Posterior vena cava (tissue), 2 donors: Measurements from ENCODE around the gene PKD1L1. TPM values are rescaled to one million over a fixed set of nuclear protein-coding genes. Genes with fewer than 3 reads are reported as not detected.

Experiments
- DNase-seq: peaks from one replicate; pipeline ENCODE4 v3.0.0-alpha.2; 2020; ENCODE audit warnings: low spot score
- intact Hi-C, 2 donors: fragments of 100-400 bp; cut with DNase I; formaldehyde crosslinking; loops; one replicate each; pipeline versions ENCODE4 v1.14.1 to v1.14.2; 2022 to 2023
- total RNA-seq, 2 donors: library from RNA; stranded (reverse); fragmentation: NEBNext Ultra II Directional; extraction: Animal tissue kit (Norgen Biotek cat#: 25700); gene quantifications; one replicate each; pipeline ENCODE4 v1.2.1, GENCODE V29; 2021
- donor health status: DM: yes; HTN: yes; CAD: no.
- donor health status: DM: yes; HTN: yes; CAD: no.

PKD1L1 gene
- total RNA-seq, 2 donors from 2014 or later: 0.88 to 0.90 TPM

DNA sequence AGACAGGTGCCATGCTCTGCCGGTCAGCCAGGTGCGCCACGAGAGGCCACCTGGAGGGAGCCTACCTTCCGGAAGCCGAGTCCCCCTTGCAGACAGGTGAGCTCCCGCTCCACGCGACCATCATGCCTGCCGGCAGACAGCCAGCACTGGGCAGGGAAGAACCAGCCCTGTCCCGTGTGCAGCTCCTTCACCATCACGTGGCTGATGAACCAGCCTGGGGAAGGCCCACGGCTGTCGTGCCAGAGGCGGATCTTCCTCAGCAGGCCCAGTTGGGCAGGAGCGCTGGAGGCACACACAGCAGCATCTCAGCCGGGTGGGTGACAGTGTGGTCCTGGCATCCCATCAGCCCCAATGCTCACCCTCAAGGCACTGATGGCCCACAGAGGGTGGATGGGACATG is 108.9 kb downstream of the PKD1L1 start:
- DNase-seq: no peak
- intact Hi-C loops: no loop called here

DNA sequence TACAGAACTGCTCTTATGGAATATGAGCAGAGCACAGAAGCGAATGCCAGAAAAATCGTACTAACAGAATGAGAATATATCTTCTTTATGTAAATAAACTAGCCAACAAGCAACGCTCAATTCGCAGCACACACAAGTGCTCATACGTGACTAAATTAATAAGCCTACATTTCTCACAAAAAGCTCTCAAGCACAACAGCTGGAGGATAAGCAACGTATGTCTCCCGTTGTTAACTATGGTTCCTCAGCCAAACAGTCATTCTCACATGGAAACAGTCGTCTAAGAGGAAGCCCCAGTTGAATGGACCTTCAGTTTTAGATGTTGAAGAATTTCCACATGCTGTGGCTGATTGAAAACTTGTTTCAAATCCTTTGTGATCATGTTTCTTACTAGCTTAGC is 110.4 kb downstream of the PKD1L1 start:
- no peak for DNase-seq
- intact Hi-C loops: no loop called here

DNA sequence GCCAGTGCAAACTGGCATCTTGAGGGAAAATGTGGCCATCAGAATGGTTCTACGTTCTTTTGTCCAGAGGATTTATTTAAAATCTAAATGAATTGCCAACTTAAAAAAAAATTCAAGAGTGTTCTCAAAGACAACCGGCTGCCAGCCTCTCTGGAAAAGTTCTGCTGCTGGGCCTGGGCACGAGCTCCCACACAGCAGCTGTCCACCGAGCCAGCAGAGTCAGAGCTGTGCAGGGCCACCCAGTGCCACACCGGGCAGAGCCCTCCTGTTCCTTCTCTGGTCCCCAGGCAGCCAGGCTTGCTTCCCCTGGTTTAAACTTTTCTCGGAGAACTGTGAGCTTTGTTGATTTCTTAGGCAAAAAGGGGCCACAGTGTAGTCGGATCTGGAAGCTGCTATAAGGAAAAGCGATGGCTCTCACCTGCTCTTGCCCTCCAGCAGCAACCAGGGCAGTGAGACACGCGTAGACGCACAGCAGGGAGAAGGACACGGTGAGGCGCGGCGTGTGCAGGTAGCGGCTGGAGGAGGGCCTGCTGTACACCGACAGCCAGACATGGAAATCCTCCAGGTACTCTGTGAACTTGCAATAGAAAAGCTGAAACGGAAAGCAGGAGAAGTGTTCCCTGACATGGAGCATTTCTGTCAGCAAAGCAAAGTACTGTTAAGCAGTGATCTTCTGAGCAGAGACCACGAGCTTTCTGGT is 111.6 kb downstream of the PKD1L1 start:
- intact Hi-C loops: no loop called here
- DNase-seq: no peak

DNA sequence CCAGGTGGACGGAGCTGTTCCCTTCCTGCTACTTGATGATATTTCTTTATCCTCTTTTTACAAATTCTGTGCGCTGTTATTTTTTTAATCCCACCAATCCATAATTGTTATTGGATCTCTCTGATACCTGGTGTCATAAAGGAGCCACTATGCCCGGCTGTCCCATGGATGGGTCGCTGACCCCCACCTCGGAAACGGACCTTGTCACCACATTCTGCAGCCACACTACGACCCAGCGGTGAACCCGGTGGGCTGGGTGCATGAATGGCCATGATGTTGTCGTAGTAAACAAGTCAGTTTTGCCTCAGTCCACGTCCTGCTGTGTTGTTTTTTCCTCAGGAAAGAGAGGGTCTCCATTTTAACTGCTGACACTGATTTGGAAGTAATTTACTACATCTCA is 112.2 kb downstream of the PKD1L1 start:
- DNase-seq: no peak
- intact Hi-C loops: no loop called here

DNA sequence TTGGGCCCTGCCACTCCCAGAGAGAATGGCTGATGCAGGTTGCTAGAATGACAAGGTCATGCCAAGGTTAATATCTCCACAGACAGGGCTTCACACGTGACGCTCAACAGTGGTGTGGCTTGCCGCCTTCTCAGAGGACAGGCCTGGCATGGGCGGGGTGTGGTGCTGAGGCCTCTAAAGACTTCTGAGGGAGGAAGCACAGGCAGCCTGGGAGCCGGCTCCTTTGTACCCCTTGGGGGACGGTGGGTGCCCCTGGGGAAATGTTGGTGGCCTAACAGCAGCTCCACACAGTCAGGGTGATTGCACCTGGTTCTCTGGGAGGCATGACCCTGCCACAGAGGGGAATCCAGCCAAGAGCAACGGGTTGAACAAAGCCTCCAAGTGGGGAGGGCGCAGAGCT is 115.1 kb downstream of the PKD1L1 start:
- DNase-seq: no peak
- intact Hi-C loops: no loop called here

DNA sequence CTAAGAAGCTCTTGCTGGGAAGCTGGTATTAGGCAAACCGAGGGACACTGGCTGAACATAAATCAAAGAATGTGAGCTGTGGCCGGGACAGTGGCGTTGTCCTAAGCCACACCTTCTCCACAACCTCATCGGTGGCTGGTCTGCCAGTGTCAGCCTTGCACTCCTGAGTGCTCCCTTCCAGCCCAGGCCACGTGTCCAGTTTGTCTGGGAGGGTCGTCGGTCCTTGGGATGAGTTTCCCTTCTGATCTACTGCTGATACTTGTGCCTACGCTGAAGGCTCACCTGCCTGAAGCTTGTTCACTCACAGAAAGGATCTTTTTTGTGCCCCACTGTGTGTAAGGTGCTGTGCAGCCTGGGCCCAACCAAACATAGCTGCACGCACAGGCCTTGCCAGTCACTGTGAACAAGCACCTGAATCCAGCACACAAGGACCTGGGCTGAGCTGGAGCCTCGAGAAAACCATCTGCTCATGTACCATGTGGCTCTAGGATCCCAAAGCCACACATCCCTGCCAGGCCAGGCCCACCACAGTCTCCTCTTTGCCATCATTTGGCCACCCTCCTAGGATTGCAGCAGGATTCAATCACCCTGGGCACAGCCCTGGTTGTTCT is 116.1 kb downstream of the PKD1L1 start:
- intact Hi-C loops: no loop called here
- DNase-seq: no peak

DNA sequence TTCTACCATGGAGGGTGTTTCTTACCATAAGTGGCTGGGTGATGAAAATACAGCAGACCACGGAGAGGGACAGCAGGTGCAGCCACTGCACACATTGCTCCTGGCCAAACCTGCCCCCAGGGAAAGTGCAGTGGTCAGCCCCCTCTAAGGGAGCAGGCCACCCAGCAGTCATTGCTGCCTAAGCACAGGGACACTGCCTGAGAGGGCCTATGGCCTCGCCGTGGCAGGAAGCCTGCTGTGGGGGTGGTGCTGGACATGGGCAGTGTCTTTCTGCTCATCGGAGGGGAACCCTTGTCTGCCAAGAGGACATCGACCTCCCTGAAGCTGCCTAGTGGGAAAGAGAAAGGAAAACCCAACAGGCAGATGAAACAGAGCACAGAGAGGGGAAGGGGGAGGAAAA is 118.3 kb downstream of the PKD1L1 start:
- DNase-seq: no peak
- intact Hi-C loops: no loop called here

DNA sequence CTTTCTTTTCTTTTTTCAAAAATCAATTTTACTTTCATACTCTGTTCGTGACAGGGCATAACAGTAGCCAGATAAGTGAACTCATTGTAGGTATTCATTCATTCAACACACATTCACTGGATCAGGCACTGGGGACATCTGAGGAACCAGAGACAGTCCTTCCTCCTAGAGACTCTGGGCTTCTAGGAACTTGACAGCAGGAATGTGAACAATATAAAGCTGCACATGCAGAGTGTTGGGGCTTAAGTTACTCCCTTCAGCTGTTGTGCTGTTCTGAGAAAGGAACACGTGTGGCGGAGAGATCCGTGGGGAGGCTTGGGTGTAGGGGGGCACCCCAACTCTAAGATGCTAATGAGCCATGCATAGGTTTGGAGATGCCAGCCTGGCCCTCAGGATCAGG is 120.4 kb downstream of the PKD1L1 start:
- no peak for DNase-seq
- intact Hi-C loops: loop anchor here in 1 of 2 donors (10.0 kb wide), 1 partner anchor 563 kb away; no protein-coding TSS in a partner anchor

DNA sequence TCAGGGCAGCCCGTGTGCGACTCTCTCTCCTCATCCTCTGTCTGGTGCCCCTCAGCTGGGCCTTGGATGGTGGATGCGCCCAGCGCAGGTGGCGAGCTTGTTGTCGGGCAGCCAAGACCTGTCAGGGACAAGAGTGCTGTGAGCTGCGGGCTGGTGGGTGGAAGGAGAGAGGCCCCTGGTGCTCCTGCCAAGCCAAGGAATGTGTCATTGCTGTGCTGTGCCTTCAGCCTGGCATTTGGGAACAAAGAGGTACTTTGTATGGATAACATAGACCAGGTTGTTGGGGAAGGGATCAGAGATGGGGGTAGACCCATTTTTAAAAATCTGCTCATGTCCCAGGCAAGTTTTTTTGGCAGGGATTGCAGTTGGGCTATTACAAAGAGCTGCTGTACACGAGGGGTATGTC is 120.9 kb downstream of the PKD1L1 start:
- DNase-seq: no peak
- intact Hi-C loops: loop anchor here in 1 of 2 donors (10.0 kb wide), 1 partner anchor 563 kb away; no protein-coding TSS in a partner anchor

DNA sequence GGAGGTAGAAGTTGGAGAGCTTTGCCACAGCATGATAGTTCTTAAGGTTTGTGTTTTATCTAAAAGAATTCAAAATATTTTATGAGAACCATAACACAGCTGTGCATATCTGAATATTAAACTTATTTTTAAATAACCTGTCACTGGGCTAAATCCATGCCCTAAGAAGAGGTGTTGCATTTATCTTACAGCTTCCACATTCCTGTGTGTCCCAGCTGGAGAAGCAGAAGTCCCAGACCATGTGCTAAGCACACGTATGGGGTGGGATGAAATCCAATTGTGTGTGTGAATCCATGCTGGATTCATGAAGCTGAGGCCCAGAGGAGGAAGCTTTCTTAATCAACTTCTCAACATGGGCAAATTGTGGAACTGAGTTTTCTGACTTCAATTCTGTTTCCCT is 121.5 kb downstream of the PKD1L1 start:
- intact Hi-C loops: loop anchor here in 1 of 2 donors (10.0 kb wide), 1 partner anchor 562 kb away; no protein-coding TSS in a partner anchor
- DNase-seq: no peak

DNA sequence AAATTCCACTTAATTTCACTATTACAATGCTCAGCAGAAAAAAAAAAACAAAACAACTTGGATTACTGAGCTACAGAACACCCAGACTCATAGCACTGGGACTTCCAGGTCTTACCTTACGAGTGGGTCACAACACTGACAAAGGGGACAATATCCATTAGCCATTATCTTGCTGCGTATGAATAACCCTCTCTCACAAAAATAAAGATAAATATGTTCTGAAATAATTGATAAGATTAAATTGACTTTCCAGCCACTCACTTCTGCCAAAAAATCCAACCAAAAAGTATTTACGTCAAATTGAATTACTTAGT is 128.7 kb downstream of the PKD1L1 start:
- no peak for DNase-seq
- intact Hi-C loops: loop anchor here (2.0 to 10.0 kb wide), 3 partner anchors 375 to 553 kb away; no protein-coding TSS in a partner anchor

DNA sequence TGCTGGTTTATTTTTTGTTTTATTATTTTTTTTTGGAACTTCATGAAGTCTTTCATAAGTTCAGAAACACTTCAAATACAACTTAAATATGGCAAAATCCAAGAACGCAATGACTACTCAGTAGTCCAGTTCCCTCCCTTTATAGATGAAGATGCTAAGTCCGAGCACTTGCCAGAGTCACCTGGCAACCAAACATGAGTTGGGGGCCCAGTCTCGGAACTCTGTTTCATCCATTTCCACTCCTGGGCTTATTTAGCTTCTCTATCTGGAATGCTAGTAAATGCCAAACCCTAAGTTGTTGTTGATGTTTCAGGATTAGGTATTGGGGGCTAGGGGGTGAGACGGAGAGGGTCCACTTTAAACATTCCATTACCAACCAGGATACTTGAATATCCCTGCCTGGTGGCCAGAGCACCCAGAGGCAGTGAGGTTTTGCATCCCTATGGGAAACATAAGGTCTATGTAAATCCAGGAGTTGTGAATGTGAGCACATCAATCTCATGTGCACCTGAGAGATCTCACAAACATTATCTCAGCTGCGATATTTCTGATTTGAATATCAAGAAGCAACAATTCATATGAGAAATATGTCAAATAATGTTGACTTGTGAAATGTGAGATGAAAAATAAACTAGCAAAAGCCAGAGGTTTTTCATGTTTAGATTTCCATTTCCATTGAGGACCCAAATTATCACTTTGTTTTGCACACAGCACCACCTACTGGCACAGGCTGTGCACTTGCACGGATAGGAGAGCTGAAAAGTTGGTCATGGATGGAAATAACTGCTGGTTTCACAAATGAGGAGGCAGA is 129.3 kb downstream of the PKD1L1 start:
- no peak for DNase-seq
- intact Hi-C loops: loop anchor here (2.0 to 10.0 kb wide), 3 partner anchors 374 to 552 kb away; no protein-coding TSS in a partner anchor

DNA sequence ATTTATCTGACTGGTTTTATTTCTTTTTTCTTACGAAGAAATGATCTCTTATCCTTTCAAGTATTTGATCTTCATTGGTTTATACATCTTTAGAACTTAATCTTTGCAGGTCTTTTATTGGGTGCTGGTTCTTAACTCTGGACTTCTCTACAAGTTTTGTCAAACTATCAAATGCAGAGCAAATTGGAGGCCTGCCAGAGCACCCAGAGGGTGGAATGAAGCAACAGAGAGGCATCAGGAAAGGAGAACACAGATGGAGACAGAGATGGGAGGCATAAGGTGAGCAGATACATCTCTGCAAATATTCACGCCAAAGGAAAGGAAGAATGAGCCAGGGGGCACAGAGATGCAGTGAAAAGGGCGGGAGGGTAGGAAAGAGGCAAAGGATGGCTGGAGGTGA is 130.3 kb downstream of the PKD1L1 start:
- intact Hi-C loops: loop anchor here (2.0 to 10.0 kb wide), 3 partner anchors 373 to 551 kb away; no protein-coding TSS in a partner anchor
- no peak for DNase-seq

DNA sequence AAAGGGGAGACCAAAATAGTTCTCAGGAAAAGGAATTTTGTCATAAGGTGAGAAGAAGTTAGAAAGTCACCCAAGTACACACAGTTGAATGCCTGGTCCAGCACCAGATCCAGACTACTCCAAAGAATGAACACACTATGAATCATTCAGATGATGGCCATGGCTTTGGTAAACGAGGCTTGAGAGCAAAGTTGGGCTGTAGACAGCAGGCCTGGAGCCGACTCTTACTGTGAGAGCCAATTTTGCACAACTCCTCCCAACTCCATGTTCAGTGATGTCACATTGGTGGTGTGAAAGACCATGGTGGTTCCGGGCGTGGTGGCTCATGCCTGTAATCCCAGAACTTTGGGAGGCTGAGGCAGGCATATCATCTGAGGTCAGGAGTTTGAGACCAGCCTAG is 131.6 kb downstream of the PKD1L1 start:
- intact Hi-C loops: loop anchor here (5.0 to 10.0 kb wide), 2 partner anchors 372 to 379 kb away; no protein-coding TSS in a partner anchor

DNA sequence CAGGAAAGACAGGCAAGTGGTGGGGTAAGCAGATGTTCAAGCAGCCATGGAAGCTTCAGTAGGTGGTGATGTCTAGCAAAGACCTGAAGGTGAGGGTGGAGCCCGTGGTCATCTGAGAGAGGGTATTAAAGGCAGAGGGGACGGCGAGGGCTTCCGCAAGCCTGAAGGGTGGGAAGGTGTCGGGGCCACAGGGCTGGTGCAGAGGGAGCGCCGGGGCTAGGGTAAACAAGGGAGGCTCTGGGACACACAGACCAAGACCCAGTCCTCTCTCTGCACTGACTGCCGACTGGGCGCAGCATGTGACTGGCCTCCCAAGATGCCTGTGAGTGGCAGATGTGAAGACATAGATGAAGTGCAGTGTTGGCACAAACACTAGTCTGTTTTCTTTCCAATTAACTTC is 132.4 kb downstream of the PKD1L1 start:
- DNase-seq: no peak
- intact Hi-C loops: loop anchor here (5.0 to 10.0 kb wide), 2 partner anchors 371 to 379 kb away; no protein-coding TSS in a partner anchor

More for the DNA sequence above, 131.6 kb downstream of the PKD1L1 start:
- DNase-seq: no peak

DNA sequence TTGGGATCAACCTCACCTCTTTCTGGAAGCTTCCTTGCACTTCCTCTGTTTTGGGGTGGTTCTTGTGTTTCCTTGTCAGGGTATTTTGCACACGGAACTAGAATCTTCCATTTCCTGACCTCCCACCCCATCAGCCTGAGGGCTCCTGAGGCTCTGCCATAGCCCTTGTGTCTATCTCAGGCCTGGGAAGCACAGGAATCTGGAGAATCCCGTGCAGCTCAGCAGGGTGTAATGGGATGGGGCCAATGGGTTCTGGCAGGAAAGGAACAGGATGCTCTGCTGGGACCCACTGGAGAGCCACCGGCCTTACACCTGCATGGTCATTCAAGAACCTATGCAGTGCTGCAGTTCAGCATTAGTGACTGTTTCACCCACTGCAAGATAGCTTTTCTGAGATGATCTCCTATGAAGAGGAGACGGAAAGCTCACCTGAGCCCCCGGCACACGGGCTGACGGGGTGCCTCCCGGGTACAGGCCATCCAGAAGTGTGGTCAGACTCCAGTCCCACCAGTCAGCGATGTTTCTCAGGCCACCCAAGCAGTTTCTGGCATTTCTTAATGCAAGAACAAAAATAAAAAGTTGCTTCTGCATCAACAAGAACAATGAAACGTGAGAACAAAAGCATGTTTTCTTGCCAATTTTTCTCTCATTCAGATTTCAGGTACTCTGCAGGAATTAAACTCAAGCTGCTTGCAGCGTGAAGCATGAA is 133.2 kb downstream of the PKD1L1 start:
- DNase-seq: no peak
- intact Hi-C loops: loop anchor here (5.0 to 10.0 kb wide), 2 partner anchors 370 to 378 kb away; no protein-coding TSS in a partner anchor

DNA sequence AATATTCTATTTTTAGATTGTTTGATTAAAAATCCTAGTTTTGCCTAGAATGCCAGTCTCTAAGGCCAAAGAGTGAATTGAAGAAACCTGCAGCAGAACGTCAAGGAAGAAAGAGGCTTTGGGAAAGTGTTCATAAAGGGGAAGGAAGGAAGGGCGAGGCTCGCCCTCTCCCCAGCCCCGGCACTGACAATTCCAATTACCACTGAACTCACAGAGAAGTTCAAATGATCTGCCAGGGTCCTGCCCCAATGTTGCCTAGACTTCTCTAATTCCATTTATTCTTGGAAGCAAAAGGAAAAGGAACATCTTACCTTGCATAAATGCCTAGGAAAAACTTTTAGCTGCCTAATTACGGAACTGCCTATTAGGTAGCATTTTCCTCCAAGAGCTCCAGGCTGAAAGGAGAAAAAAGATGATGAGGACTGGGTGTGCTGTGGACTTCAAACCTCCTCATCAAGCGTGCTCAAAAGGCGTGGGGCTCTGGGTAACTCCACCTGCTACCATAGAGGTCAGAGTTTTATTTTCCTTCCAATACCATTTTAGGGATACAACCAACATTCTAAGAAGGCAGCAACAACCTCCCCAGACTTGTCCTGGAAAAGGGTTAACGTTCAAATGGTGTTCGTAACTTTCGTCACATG is 134.5 kb downstream of the PKD1L1 start:
- intact Hi-C loops: loop anchor here in 1 of 2 donors (10.0 kb wide), 1 partner anchor 369 kb away; no protein-coding TSS in a partner anchor

DNA sequence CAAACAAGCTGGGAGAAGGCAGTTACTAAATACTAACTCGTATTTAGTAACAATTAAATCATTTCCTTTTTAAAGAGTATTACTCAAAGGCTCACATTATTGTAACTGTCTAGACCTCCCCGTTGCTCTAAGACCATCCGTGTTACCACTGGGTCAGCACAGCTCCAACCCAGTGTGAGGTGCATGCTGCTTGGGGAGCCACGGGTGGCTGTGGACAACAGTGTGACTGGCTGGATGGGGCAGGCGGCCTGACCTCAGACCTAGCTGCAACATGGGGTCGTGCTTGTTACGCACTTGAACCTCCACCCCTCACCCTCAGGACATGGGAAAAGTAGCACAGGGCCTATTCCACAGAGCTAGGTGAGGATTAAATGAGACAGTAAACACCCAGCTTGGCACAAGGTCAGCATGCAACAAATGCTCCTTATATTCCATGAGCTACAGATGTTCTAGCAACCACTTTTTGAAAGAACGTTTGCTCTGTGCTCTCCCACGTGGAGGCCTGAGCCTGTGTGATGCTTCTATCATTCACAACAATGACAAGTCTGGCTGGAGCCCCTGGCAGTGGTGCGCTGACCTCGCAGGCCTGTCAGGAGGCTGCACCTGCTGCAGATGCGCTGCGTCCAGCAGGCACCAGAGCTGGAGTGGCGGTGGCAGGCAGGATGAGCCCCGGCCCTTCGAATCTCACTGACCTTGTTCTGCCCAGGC is 135.7 kb downstream of the PKD1L1 start:
- DNase-seq: no peak
- intact Hi-C loops: loop anchor here in 1 of 2 donors (10.0 kb wide), 1 partner anchor 368 kb away; no protein-coding TSS in a partner anchor

More for the DNA sequence above, 134.5 kb downstream of the PKD1L1 start:
- no peak for DNase-seq
